Left ventricle myocardium inferior (tissue), 1 donor: ENCODE measurements around the gene SSPN. TPM values are rescaled to one million over a fixed set of nuclear protein-coding genes. Genes with fewer than 3 reads are reported as not detected.
A peak's percentile ranks its signal among the peaks of the same experiment; 100 is the strongest.

ENCODE experiments used
- DNase-seq: peaks from one replicate; pipeline ENCODE4 v3.0.0-alpha.2; 2020
- H3K27ac ChIP-seq: fragments of 200-600 bp; replicated peaks from 2 replicates; pipeline ENCODE4 v1.8.0; 2021
- H3K27me3 ChIP-seq: fragments of 200-600 bp; 2 replicates; pipeline ENCODE4 v1.8.0; 2021; ENCODE audit warnings: low read depth
- H3K36me3 ChIP-seq: fragments of 200-600 bp; 2 replicates; pipeline ENCODE4 v1.8.0; 2021
- H3K4me1 ChIP-seq: fragments of 200-600 bp; 2 replicates; pipeline ENCODE4 v1.8.0; 2021
- H3K4me3 ChIP-seq: fragments of 200-600 bp; 2 replicates; pipeline ENCODE4 v1.8.0; 2021; ENCODE audit warnings: mild to moderate bottlenecking, moderate library complexity
- H3K9me3 ChIP-seq: fragments of 200-600 bp; replicated peaks from 2 replicates; pipeline ENCODE4 v1.8.0; 2021
- intact Hi-C: fragments of 100-400 bp; cut with micrococcal nuclease; formaldehyde crosslinking; loops from one replicate; pipeline ENCODE4 v1.11.0; 2022
- total RNA-seq: library from RNA; stranded (reverse); fragmentation: NEBNext Ultra II Directional; extraction: Animal tissue kit (Norgen Biotek cat#: 25700); gene quantifications from one replicate; pipeline ENCODE4 v1.2.1, GENCODE V29; 2021
- TF ChIP-seq, protein P1 (sequence below): fragments of 200-600 bp; IDR thresholded peaks from 2 replicates; pipeline ENCODE4 v1.8.0; 2021; ENCODE audit warnings: antibody characterized with exemption, mild to moderate bottlenecking, borderline replicate concordance
- donor health status: DM: no; HTN: yes; CAD: no; lungs with severe emphysema.

Gene SSPN
- total RNA-seq, 1 donor from 2014 or later = 67.4 TPM

DNA sequence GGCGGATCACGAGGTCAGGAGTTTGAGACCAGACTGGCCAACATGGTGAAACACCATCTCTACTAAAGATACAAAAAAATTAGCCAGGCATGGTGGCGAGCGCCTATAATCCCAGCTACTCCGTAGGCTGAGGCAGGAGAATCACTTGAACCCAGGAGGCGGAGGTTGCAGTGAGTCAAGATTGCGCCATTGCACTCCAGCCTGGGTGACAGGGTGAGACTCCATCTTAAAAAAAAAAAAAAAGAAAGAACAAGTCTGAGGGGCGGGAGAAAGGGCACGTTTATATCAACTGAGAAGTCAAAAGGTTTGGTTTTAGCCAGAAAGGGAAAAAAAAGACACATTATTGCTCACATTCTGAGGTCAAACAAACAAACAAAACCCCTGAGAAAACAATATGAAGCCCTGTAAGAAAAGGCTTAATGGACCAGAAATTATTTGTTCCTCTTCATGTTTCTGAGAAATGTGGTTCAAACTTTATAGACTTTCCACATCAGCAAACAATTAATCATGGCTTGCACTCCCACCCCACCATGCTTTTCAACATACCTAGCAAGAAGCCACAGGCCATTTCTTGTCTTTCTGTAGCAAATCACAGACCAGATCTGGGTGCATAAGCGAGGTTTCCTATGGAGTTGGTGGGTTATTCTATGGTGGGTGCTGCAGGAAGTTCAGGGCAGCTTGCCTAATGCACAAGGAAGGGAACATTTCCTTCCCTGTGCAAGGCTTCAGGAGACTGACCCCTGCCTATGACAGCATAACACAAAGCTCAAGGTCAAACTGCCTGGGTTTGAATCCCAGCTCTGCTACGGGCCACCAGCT is 80.1 kb downstream of the SSPN start:
- intact Hi-C loops = no loop called here
- Histone ChIP-seq H3K27me3 (no peaks in the 10 kb centered on the region), H3K9me3 (no peaks in the 10 kb centered on the region), H3K27ac (peak overlapping the region; percentile 78), H3K4me3 (no peak overlapping the region), H3K4me1 (peaks cover 51% of the 10 kb centered on the region), H3K36me3 (no peaks in the 10 kb centered on the region)
- TF ChIP-seq, protein P1, sequence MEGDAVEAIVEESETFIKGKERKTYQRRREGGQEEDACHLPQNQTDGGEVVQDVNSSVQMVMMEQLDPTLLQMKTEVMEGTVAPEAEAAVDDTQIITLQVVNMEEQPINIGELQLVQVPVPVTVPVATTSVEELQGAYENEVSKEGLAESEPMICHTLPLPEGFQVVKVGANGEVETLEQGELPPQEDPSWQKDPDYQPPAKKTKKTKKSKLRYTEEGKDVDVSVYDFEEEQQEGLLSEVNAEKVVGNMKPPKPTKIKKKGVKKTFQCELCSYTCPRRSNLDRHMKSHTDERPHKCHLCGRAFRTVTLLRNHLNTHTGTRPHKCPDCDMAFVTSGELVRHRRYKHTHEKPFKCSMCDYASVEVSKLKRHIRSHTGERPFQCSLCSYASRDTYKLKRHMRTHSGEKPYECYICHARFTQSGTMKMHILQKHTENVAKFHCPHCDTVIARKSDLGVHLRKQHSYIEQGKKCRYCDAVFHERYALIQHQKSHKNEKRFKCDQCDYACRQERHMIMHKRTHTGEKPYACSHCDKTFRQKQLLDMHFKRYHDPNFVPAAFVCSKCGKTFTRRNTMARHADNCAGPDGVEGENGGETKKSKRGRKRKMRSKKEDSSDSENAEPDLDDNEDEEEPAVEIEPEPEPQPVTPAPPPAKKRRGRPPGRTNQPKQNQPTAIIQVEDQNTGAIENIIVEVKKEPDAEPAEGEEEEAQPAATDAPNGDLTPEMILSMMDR = no peak
- DNase-seq = no peak

GRCh38 chr12:26276709-26277108 is 81.3 kb downstream of the SSPN start:
- Histone ChIP-seq H3K36me3 (no peaks in the 10 kb centered on the region), H3K27ac (no peak overlapping the region), H3K9me3 (no peaks in the 10 kb centered on the region), H3K27me3 (no peaks in the 10 kb centered on the region), H3K4me1 (peaks cover 49% of the 10 kb centered on the region), H3K4me3 (no peak overlapping the region)
- TF ChIP-seq, protein P1 = no peak
- intact Hi-C loops = no loop called here
- DNase-seq = no peak

DNA sequence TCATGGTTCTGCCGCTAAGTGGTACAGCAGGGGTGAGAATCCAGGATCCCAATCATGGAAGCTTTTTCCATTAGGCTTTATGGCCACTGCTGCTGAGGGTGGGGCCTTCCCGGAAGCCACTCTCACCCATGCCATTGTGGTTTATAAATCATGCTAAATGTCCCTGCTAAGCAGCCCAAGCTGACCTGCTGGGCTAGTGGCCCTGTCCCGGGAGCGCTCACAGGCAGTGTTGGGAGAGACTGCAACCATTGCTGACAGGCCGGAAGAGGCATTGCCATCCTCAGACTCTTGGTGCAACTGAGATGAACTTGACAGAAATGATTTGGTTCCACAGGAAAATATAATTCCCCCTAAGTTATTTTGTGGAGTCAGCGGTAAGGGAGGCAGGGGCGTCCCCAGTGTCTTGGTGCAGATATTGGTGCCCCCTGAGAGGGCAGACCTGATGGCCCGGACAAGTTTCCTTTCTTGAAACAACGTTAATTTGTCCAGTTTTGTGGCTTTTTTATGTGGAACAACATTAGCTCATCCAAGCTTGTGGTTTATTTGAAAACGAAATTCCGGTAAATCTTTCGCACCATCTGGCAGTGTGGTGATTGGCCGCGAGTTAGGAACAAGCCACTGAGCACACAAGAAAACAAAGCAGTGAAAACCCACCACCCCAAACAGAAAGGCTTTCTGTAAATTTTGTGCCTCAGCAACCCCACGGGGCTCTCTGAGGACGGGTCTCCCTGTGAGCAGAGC is 82.3 kb downstream of the SSPN start:
- no peaks in the 10 kb centered on the region for H3K9me3 ChIP-seq
- no peaks in the 10 kb centered on the region for H3K36me3 ChIP-seq
- no peaks in the 10 kb centered on the region for H3K27me3 ChIP-seq
- DNase-seq = no peak
- intact Hi-C loops = no loop called here
- TF ChIP-seq, protein P1 = no peak
- peaks cover 39% of the 10 kb centered on the region for H3K4me1 ChIP-seq
- H3K27ac ChIP-seq = no peak overlapping the region
- no peak overlapping the region for H3K4me3 ChIP-seq

- no peaks in the 10 kb centered on the region for H3K27me3 ChIP-seq
- no peak overlapping the region for H3K27ac ChIP-seq
- TF ChIP-seq, protein P1 = no peak
- intact Hi-C loops = no loop called here
- no peak overlapping the region for H3K4me3 ChIP-seq
- peaks cover 33% of the 10 kb centered on the region for H3K4me1 ChIP-seq
- no peak for DNase-seq
- H3K36me3 ChIP-seq = no peaks in the 10 kb centered on the region
- no peaks in the 10 kb centered on the region for H3K9me3 ChIP-seq
Observed at GRCh38 chr12:26278266-26278665, 82.9 kb downstream of the SSPN start.

- H3K9me3 ChIP-seq = no peaks in the 10 kb centered on the region
- no peak overlapping the region for H3K27ac ChIP-seq
- no peak for DNase-seq
- intact Hi-C loops = no loop called here
- no peaks in the 10 kb centered on the region for H3K27me3 ChIP-seq
- peaks cover 29% of the 10 kb centered on the region for H3K4me1 ChIP-seq
- no peak overlapping the region for H3K4me3 ChIP-seq
- no peaks in the 10 kb centered on the region for H3K36me3 ChIP-seq
- TF ChIP-seq, protein P1 = no peak
Observed at GRCh38 chr12:26278666-26279065, 83.3 kb downstream of the SSPN start.
